A549 treated with RU486 at 1 μM for 4 hours (cell line): Measurements from ENCODE around the gene CEP131. TPM values are rescaled to one million over a fixed set of nuclear protein-coding genes. Genes with fewer than 3 reads are reported as not detected.

Experiments used
- total RNA-seq: library from RNA; stranded (reverse); fragments of 200-300 nt; extraction: Qiagen RNA extraction; gene quantifications from 5 replicates; pipeline ENCODE4 v1.2.3, GENCODE V29; 2022; ENCODE audit warnings: low read depth

The CEP131 gene
- total RNA-seq: 5.9 to 10.7 TPM (median 8.1 TPM) in 5 replicates

GRCh38 chr17:81222906-81223761 lies at the start of gene CEP131:
Gene CEP131, minus strand, starts transcription at chr17:81222965. Its CDS starts 2,909 bp downstream, at chr17:81220056.

GRCh38 chr17:81238815-81239713 lies 16.3 kb upstream of the CEP131 start, which contains the start of the genes NDUFAF8 and TEPSIN:
Gene NDUFAF8, plus strand, starts transcription at chr17:81239318. Its CDS starts 46 bp downstream, at chr17:81239364.
Gene TEPSIN, minus strand, starts transcription at chr17:81239055. Its CDS starts 22 bp downstream, at chr17:81239033.

GRCh38 chr17:81166033-81166492 lies 56.7 kb downstream of the CEP131 start, which contains the start of gene AATK:
Gene AATK, minus strand, starts transcription at chr17:81166221. Its CDS starts 229 bp downstream, at chr17:81165992.

GRCh38 chr17:81165246-81166032 lies 57.3 kb downstream of the CEP131 start, which contains the start of gene PVALEF:
Gene PVALEF, plus strand, starts transcription at chr17:81165507. Its CDS starts 15,720 bp downstream, at chr17:81181227.

Other genes with a start within 250 kb of the CEP131 start
- gene CHMP6, start 231.1 kb downstream of the CEP131 start, total RNA-seq: 26.8 to 38.5 TPM (median 31.5 TPM) in 5 replicates
- 49.9 to 65.3 TPM (median 62.4 TPM) in 5 replicates for gene BAIAP2, start 187.8 kb downstream of the CEP131 start, total RNA-seq
- gene PVALEF, start 57.5 kb downstream of the CEP131 start, total RNA-seq: not detected in 5 replicates
- gene AATK, start 56.7 kb downstream of the CEP131 start, total RNA-seq: 0.34 to 0.81 TPM (median 0.54 TPM) in 5 replicates
- 15.4 to 29.9 TPM (median 24.0 TPM) in 5 replicates for gene TEPSIN, start 16.1 kb upstream of the CEP131 start, total RNA-seq
- 107 to 254 TPM (median 220 TPM) in 5 replicates for gene NDUFAF8, start 16.4 kb upstream of the CEP131 start, total RNA-seq
- gene SLC38A10, start 72.3 kb upstream of the CEP131 start, total RNA-seq: 47.7 to 79.4 TPM (median 72.3 TPM) in 5 replicates
- 9.8 to 14.9 TPM (median 13.0 TPM) in 5 replicates for gene BAHCC1, start 172.5 kb upstream of the CEP131 start, total RNA-seq